ENCODE data around the gene LMAN1L.

Gene LMAN1L

GRCh38 chr15:74769463-74770025 lies 43.1 kb upstream of the LMAN1L start:
- H3K4me3 ChIP-seq (ENCODE audit: low read length) = no peak overlapping the region
- H3K4me1 ChIP-seq (ENCODE audit: control insufficient read depth, low read depth, low read length) = peaks cover 7% of the 10 kb centered on the region
- no peaks in the 10 kb centered on the region for H3K79me2 ChIP-seq (ENCODE audit: control insufficient read depth, insufficient read depth, low read length)
- DNase-seq = no peak
- no peak overlapping the region for H2BK5ac ChIP-seq (ENCODE audit: low read length)
- H4K5ac ChIP-seq (ENCODE audit: low read length) = no peak overlapping the region
- no peak overlapping the region for H3K18ac ChIP-seq (ENCODE audit: low read length)
- H4K8ac ChIP-seq (ENCODE audit: low read depth, low read length) = no peak overlapping the region
- no peak overlapping the region for H2BK15ac ChIP-seq (replicated peaks; ENCODE audit: low read depth)
- H3K9ac ChIP-seq (ENCODE audit: low read length) = no peak overlapping the region
- H3K27me3 ChIP-seq (ENCODE audit: insufficient read depth, low read length, poor library complexity) = no peaks in the 10 kb centered on the region
- no peak overlapping the region for H3K4me2 ChIP-seq (ENCODE audit: low read length)
- H3K79me1 ChIP-seq (ENCODE audit: low read length) = no peaks in the 10 kb centered on the region
- H3K23ac ChIP-seq (ENCODE audit: low read length) = no peak overlapping the region
- no peak overlapping the region for H3K27ac ChIP-seq (ENCODE audit: low read depth, low read length)
- H3K56ac ChIP-seq (ENCODE audit: low read length) = no peak overlapping the region
- WGBS (ENCODE audit: extremely low coverage, insufficient coverage, low lambda C conversion rate) = no CpG with 5 or more reads among the region's 7 CpGs
- H2BK120ac ChIP-seq (ENCODE audit: low read depth, low read length) = no peak overlapping the region
- H3K36me3 ChIP-seq (ENCODE audit: control insufficient read depth, insufficient read depth, low read length) = no peaks in the 10 kb centered on the region
- no peak overlapping the region for H3K4ac ChIP-seq (ENCODE audit: low read depth, low read length)
- no peak overlapping the region for H2AK5ac ChIP-seq (ENCODE audit: low read length)

GRCh38 chr15:74770211-74770903 lies 42.3 kb upstream of the LMAN1L start:
- no peak for DNase-seq
- H2BK15ac ChIP-seq (replicated peaks; ENCODE audit: low read depth) = no peak overlapping the region
- WGBS (ENCODE audit: extremely low coverage, insufficient coverage, low lambda C conversion rate) = no CpG with 5 or more reads among the region's 4 CpGs
- H3K4me2 ChIP-seq (ENCODE audit: low read length) = no peak overlapping the region
- H3K79me1 ChIP-seq (ENCODE audit: low read length) = no peaks in the 10 kb centered on the region
- H2BK5ac ChIP-seq (ENCODE audit: low read length) = no peak overlapping the region
- no peak overlapping the region for H3K4ac ChIP-seq (ENCODE audit: low read depth, low read length)
- no peak overlapping the region for H3K23ac ChIP-seq (ENCODE audit: low read length)
- no peaks in the 10 kb centered on the region for H3K36me3 ChIP-seq (ENCODE audit: control insufficient read depth, insufficient read depth, low read length)
- no peak overlapping the region for H4K8ac ChIP-seq (ENCODE audit: low read depth, low read length)
- H3K4me1 ChIP-seq (ENCODE audit: control insufficient read depth, low read depth, low read length) = peaks cover 7% of the 10 kb centered on the region
- no peak overlapping the region for H2AK5ac ChIP-seq (ENCODE audit: low read length)
- H2BK120ac ChIP-seq (ENCODE audit: low read depth, low read length) = no peak overlapping the region
- H3K56ac ChIP-seq (ENCODE audit: low read length) = no peak overlapping the region
- H3K18ac ChIP-seq (ENCODE audit: low read length) = no peak overlapping the region
- no peak overlapping the region for H4K5ac ChIP-seq (ENCODE audit: low read length)
- H3K79me2 ChIP-seq (ENCODE audit: control insufficient read depth, insufficient read depth, low read length) = no peaks in the 10 kb centered on the region
- H3K9ac ChIP-seq (ENCODE audit: low read length) = no peak overlapping the region
- H3K27ac ChIP-seq (ENCODE audit: low read depth, low read length) = no peak overlapping the region
- no peak overlapping the region for H3K4me3 ChIP-seq (ENCODE audit: low read length)
- H3K27me3 ChIP-seq (ENCODE audit: insufficient read depth, low read length, poor library complexity) = no peaks in the 10 kb centered on the region

GRCh38 chr15:74773329-74773728 lies 39.3 kb upstream of the LMAN1L start:
- Histone ChIP-seq H2AK5ac (ENCODE audit: low read length) (no peak overlapping the region), H3K79me1 (ENCODE audit: low read length) (no peaks in the 10 kb centered on the region), H2BK120ac (ENCODE audit: low read depth, low read length) (peak overlapping the region; percentile 52), H4K5ac (ENCODE audit: low read length) (no peak overlapping the region), H3K36me3 (ENCODE audit: control insufficient read depth, insufficient read depth, low read length) (no peaks in the 10 kb centered on the region), H3K23ac (ENCODE audit: low read length) (no peak overlapping the region), H2BK5ac (ENCODE audit: low read length) (peak overlapping the region; percentile 40), H3K27ac (ENCODE audit: low read depth, low read length) (peak overlapping the region; percentile 92), H4K8ac (ENCODE audit: low read depth, low read length) (no peak overlapping the region), H3K18ac (ENCODE audit: low read length) (peak overlapping the region; percentile 70), H3K9ac (ENCODE audit: low read length) (peak overlapping the region; percentile 43), H3K4ac (ENCODE audit: low read depth, low read length) (peak overlapping the region; percentile 46), H3K56ac (ENCODE audit: low read length) (peak overlapping the region; percentile 73), H3K4me1 (ENCODE audit: control insufficient read depth, low read depth, low read length) (peaks cover 18% of the 10 kb centered on the region), H3K4me2 (ENCODE audit: low read length) (no peak overlapping the region), H3K27me3 (ENCODE audit: insufficient read depth, low read length, poor library complexity) (no peaks in the 10 kb centered on the region), H3K79me2 (ENCODE audit: control insufficient read depth, insufficient read depth, low read length) (no peaks in the 10 kb centered on the region), H3K4me3 (ENCODE audit: low read length) (no peak overlapping the region), H2BK15ac (replicated peaks; ENCODE audit: low read depth) (no peak overlapping the region)
- no peak for DNase-seq
- no CpG with 5 or more reads among the region's 5 CpGs for WGBS (ENCODE audit: extremely low coverage, insufficient coverage, low lambda C conversion rate)

- Histone ChIP-seq H3K27ac (ENCODE audit: low read depth, low read length) (peak overlapping the region; percentile 92), H4K5ac (ENCODE audit: low read length) (no peak overlapping the region), H2BK15ac (replicated peaks; ENCODE audit: low read depth) (no peak overlapping the region), H2AK5ac (ENCODE audit: low read length) (no peak overlapping the region), H3K56ac (ENCODE audit: low read length) (peak overlapping the region; percentile 73), H3K23ac (ENCODE audit: low read length) (no peak overlapping the region), H3K4me3 (ENCODE audit: low read length) (no peak overlapping the region), H3K79me2 (ENCODE audit: control insufficient read depth, insufficient read depth, low read length) (no peaks in the 10 kb centered on the region), H2BK5ac (ENCODE audit: low read length) (peak overlapping the region; percentile 40), H3K79me1 (ENCODE audit: low read length) (no peaks in the 10 kb centered on the region), H2BK120ac (ENCODE audit: low read depth, low read length) (peak overlapping the region; percentile 52), H3K18ac (ENCODE audit: low read length) (peak overlapping the region; percentile 70), H3K4me1 (ENCODE audit: control insufficient read depth, low read depth, low read length) (peaks cover 21% of the 10 kb centered on the region), H3K27me3 (ENCODE audit: insufficient read depth, low read length, poor library complexity) (no peaks in the 10 kb centered on the region), H3K36me3 (ENCODE audit: control insufficient read depth, insufficient read depth, low read length) (no peaks in the 10 kb centered on the region), H3K4me2 (ENCODE audit: low read length) (no peak overlapping the region), H4K8ac (ENCODE audit: low read depth, low read length) (no peak overlapping the region), H3K4ac (ENCODE audit: low read depth, low read length) (peak overlapping the region; percentile 46), H3K9ac (ENCODE audit: low read length) (peak overlapping the region; percentile 43)
- no CpG with 5 or more reads among the region's 5 CpGs for WGBS (ENCODE audit: extremely low coverage, insufficient coverage, low lambda C conversion rate)
- DNase-seq = peak; percentile 84
Measured at GRCh38 chr15:74773731-74774252, 38.8 kb upstream of the LMAN1L start.

GRCh38 chr15:74775132-74775562 lies 37.5 kb upstream of the LMAN1L start:
- H4K5ac ChIP-seq (ENCODE audit: low read length) = no peak overlapping the region
- peak overlapping the region; percentile 7 for H3K9ac ChIP-seq (ENCODE audit: low read length)
- H3K23ac ChIP-seq (ENCODE audit: low read length) = no peak overlapping the region
- no peak overlapping the region for H2BK15ac ChIP-seq (replicated peaks; ENCODE audit: low read depth)
- H3K27ac ChIP-seq (ENCODE audit: low read depth, low read length) = no peak overlapping the region
- H3K79me1 ChIP-seq (ENCODE audit: low read length) = no peaks in the 10 kb centered on the region
- peaks cover 21% of the 10 kb centered on the region for H3K4me1 ChIP-seq (ENCODE audit: control insufficient read depth, low read depth, low read length)
- no peak overlapping the region for H2AK5ac ChIP-seq (ENCODE audit: low read length)
- H3K36me3 ChIP-seq (ENCODE audit: control insufficient read depth, insufficient read depth, low read length) = no peaks in the 10 kb centered on the region
- no peak for DNase-seq
- no peak overlapping the region for H3K4me2 ChIP-seq (ENCODE audit: low read length)
- H3K4ac ChIP-seq (ENCODE audit: low read depth, low read length) = no peak overlapping the region
- H3K79me2 ChIP-seq (ENCODE audit: control insufficient read depth, insufficient read depth, low read length) = no peaks in the 10 kb centered on the region
- no CpG with 5 or more reads among the region's 5 CpGs for WGBS (ENCODE audit: extremely low coverage, insufficient coverage, low lambda C conversion rate)
- no peak overlapping the region for H2BK120ac ChIP-seq (ENCODE audit: low read depth, low read length)
- no peak overlapping the region for H4K8ac ChIP-seq (ENCODE audit: low read depth, low read length)
- H3K18ac ChIP-seq (ENCODE audit: low read length) = no peak overlapping the region
- no peaks in the 10 kb centered on the region for H3K27me3 ChIP-seq (ENCODE audit: insufficient read depth, low read length, poor library complexity)
- no peak overlapping the region for H2BK5ac ChIP-seq (ENCODE audit: low read length)
- H3K4me3 ChIP-seq (ENCODE audit: low read length) = no peak overlapping the region
- H3K56ac ChIP-seq (ENCODE audit: low read length) = peak overlapping the region; percentile 67
